Mesendoderm (in vitro differentiated cells): ENCODE measurements around the gene NCBP2L.

ENCODE experiments used
- DNase-seq: peaks from one replicate; pipeline ENCODE4 v3.0.0; 2013
- H2AK5ac ChIP-seq: 2 replicates; pipeline ENCODE4 v1.6.1; 2013; ENCODE audit warnings: low read length, inconsistent platforms
- H2BK120ac ChIP-seq: 2 replicates; pipeline ENCODE4 v1.6.1; 2013; ENCODE audit warnings: low read depth, mild to moderate bottlenecking, low read length, moderate library complexity, mixed read lengths
- H2BK15ac ChIP-seq: replicated peaks from 2 replicates; pipeline ENCODE4 v1.6.1; 2013; ENCODE audit warnings: low read depth, mild to moderate bottlenecking, moderate library complexity
- H2BK5ac ChIP-seq: 2 replicates; pipeline ENCODE4 v1.6.1; 2013; ENCODE audit warnings: low read length, inconsistent platforms
- H3K18ac ChIP-seq: 2 replicates; pipeline ENCODE4 v1.6.1; 2013; ENCODE audit warnings: mild to moderate bottlenecking, low read length, mixed read lengths
- H3K23ac ChIP-seq: one replicate; pipeline ENCODE4 v1.6.1; 2013; ENCODE audit warnings: low read length
- H3K27ac ChIP-seq: 2 replicates; pipeline ENCODE4 v1.5.1; 2013; ENCODE audit warnings: low read depth, mild to moderate bottlenecking, inconsistent platforms, low read length, moderate library complexity
- H3K27me3 ChIP-seq: 2 replicates; pipeline ENCODE4 v1.6.1; 2013; ENCODE audit warnings: low read length, control low read depth, mild to moderate bottlenecking, inconsistent platforms; ENCODE audit not compliant: insufficient read depth, poor library complexity
- H3K36me3 ChIP-seq: 2 replicates; pipeline ENCODE4 v1.6.1; 2013; ENCODE audit warnings: low read length, inconsistent platforms; ENCODE audit not compliant: control insufficient read depth, insufficient read depth
- H3K4ac ChIP-seq: one replicate; pipeline ENCODE4 v1.6.1; 2013; ENCODE audit warnings: low read depth, mild to moderate bottlenecking, low read length, moderate library complexity
- H3K4me1 ChIP-seq: 2 replicates; pipeline ENCODE4 v1.6.1; 2013; ENCODE audit warnings: low read depth, low read length, inconsistent platforms; ENCODE audit not compliant: control insufficient read depth
- H3K4me2 ChIP-seq: 2 replicates; pipeline ENCODE4 v1.6.1; 2013; ENCODE audit warnings: low read length
- H3K4me3 ChIP-seq: 2 replicates; pipeline ENCODE4 v1.5.1; 2013; ENCODE audit warnings: mild to moderate bottlenecking, low read length
- H3K56ac ChIP-seq: one replicate; pipeline ENCODE4 v1.6.1; 2013; ENCODE audit warnings: low read length
- H3K79me1 ChIP-seq: 2 replicates; pipeline ENCODE4 v1.6.1; 2013; ENCODE audit warnings: low read length, inconsistent platforms
- H3K79me2 ChIP-seq: 2 replicates; pipeline ENCODE4 v1.6.1; 2013; ENCODE audit warnings: mild to moderate bottlenecking, low read length; ENCODE audit not compliant: control insufficient read depth, insufficient read depth
- H3K9ac ChIP-seq: 2 replicates; pipeline ENCODE4 v1.6.1; 2013; ENCODE audit warnings: low read length, inconsistent platforms
- H4K5ac ChIP-seq: one replicate; pipeline ENCODE4 v1.6.1; 2013; ENCODE audit warnings: low read length
- H4K8ac ChIP-seq: one replicate; pipeline ENCODE4 v1.6.1; 2013; ENCODE audit warnings: low read depth, mild to moderate bottlenecking, control low read depth, low read length, moderate library complexity
- WGBS: extraction: QIAGEN DNeasy Blood & Tissue Kit; methylation state at CpG from one replicate; pipeline ENCODE4 v1.1.7; 2013; ENCODE audit warnings: low lambda C conversion rate, missing lambda C conversion rate; ENCODE audit not compliant: insufficient coverage; ENCODE audit errors: extremely low coverage; 5-methylcytosine and 5-hydroxymethylcytosine counted together

NCBP2L gene

DNA sequence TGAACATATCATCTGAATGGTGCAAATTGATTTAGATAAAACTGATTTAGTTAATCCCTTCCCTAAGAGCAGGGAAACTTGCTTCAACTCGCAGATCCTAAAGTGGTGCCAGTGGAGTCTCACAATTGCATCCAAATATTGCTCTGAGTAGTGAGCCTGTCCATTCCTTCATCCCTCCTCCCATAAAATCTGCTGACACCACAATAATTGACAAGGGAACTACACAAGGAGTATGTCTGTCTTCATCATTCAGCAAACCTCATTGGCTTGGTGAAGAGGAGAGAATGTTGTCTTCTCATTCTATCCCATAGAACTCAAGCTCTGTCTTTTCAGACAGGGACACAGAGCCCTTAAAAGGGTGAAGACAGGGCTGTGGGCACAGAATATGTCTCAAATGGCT, 52.3 kb downstream of the NCBP2L start:
- no CpG with 5 or more reads among the region's 1 CpG for WGBS
- Histone ChIP-seq H4K8ac (no peak overlapping the region), H3K79me2 (no peaks in the 10 kb centered on the region), H4K5ac (no peak overlapping the region), H3K56ac (no peak overlapping the region), H3K36me3 (no peaks in the 10 kb centered on the region), H3K27me3 (no peaks in the 10 kb centered on the region), H3K18ac (no peak overlapping the region), H3K9ac (no peak overlapping the region), H2BK5ac (no peak overlapping the region), H2BK15ac (no peak overlapping the region), H3K23ac (no peak overlapping the region), H3K4me3 (no peak overlapping the region), H2BK120ac (no peak overlapping the region), H3K4me2 (no peak overlapping the region), H3K79me1 (no peaks in the 10 kb centered on the region), H3K4me1 (no peaks in the 10 kb centered on the region), H3K27ac (no peak overlapping the region), H2AK5ac (no peak overlapping the region), H3K4ac (no peak overlapping the region)
- no peak for DNase-seq

DNA sequence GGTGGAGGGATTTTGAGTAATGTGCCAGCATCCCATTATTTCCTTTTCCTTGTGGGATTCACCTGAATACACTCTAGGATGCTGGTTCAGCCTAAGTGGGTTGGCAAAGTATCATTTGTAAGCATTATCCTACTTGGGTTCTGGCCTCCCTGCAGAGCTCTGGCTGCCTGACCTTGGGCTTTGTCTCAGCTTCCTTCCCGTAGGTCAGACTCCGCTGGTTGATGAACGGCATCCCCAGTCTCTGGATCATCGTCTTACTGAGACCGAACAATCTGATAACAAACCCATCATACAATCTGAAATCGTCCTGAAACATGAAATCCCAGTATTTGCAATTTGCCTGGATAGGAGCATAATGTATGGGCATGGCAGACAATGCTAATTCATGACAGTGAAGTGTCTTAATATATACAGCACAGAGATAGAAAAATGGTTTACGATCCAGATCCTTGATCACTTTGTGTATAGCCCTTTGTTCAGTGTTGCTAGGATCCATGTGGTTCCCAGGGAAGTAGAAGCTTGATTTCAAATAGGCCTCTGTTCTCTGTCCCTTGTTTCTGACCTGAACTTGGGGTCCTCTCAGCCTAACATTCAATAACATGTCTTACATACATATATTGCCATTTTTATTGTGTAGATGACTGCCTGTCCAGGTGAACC, 53.7 kb downstream of the NCBP2L start:
- Histone ChIP-seq H3K23ac (no peak overlapping the region), H3K36me3 (no peaks in the 10 kb centered on the region), H3K4me2 (no peak overlapping the region), H3K9ac (no peak overlapping the region), H2BK120ac (no peak overlapping the region), H2AK5ac (no peak overlapping the region), H2BK15ac (no peak overlapping the region), H3K79me1 (no peaks in the 10 kb centered on the region), H3K56ac (no peak overlapping the region), H3K79me2 (no peaks in the 10 kb centered on the region), H3K4me1 (no peaks in the 10 kb centered on the region), H3K27ac (no peak overlapping the region), H3K4ac (no peak overlapping the region), H3K18ac (no peak overlapping the region), H4K8ac (no peak overlapping the region), H3K27me3 (no peaks in the 10 kb centered on the region), H4K5ac (no peak overlapping the region), H2BK5ac (no peak overlapping the region), H3K4me3 (no peak overlapping the region)
- DNase-seq, result no peak
- WGBS, result no CpG with 5 or more reads among the region's 7 CpGs

DNA sequence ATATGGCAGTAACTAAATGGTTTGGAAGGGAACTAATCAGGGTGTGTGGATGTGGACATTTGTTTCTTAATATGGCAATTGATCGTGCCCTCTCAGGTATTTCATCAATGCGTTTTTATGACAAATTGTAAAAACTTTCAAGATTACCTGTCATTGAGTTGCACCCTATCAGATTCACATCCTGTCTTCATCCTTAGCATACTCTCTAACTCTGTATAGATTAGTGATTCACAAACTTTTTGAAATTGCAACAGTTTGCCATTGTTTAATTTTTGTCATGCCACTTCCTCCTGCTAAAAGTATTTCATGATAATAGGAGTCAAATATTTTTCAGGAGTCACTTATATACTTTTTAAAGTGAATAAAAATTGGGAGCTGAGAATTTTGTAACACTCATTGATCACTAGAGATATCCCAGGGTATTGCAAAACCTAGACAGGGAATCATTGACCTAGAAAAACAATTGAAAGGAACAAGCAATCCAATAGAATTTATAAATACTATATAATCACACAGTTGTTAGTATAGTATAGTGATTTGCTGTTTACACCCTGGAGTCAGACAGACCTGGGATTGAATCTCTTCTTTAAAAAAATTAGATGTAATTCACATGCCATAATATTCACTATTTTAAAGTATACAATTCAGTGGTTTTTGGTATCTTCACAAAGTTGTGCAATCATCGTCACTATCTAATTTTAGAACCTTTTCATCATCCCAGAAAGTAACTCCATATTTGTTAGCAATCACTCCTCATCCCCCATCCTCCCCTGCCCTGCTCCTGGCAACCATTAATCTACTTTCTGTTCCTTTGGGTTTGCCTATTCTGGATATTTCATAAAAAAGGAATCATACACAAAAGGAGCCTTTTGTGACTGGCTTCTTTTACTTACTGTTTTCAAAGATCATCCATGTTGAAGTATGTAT, 57.0 kb downstream of the NCBP2L start:
- no peak overlapping the region for H2BK120ac ChIP-seq
- H3K4me1 ChIP-seq, result no peaks in the 10 kb centered on the region
- no peak overlapping the region for H3K4me2 ChIP-seq
- WGBS, result no CpG with 5 or more reads among the region's 3 CpGs
- no peak overlapping the region for H3K23ac ChIP-seq
- no peak overlapping the region for H3K27ac ChIP-seq
- H4K8ac ChIP-seq, result no peak overlapping the region
- H3K4me3 ChIP-seq, result no peak overlapping the region
- H3K79me2 ChIP-seq, result no peaks in the 10 kb centered on the region
- H3K79me1 ChIP-seq, result no peaks in the 10 kb centered on the region
- no peak overlapping the region for H3K9ac ChIP-seq
- H3K18ac ChIP-seq, result no peak overlapping the region
- H2BK5ac ChIP-seq, result no peak overlapping the region
- H3K27me3 ChIP-seq, result no peaks in the 10 kb centered on the region
- no peak overlapping the region for H3K4ac ChIP-seq
- no peak overlapping the region for H4K5ac ChIP-seq
- H3K36me3 ChIP-seq, result no peaks in the 10 kb centered on the region
- DNase-seq, result no peak
- H3K56ac ChIP-seq, result no peak overlapping the region
- no peak overlapping the region for H2AK5ac ChIP-seq
- H2BK15ac ChIP-seq, result no peak overlapping the region

DNA sequence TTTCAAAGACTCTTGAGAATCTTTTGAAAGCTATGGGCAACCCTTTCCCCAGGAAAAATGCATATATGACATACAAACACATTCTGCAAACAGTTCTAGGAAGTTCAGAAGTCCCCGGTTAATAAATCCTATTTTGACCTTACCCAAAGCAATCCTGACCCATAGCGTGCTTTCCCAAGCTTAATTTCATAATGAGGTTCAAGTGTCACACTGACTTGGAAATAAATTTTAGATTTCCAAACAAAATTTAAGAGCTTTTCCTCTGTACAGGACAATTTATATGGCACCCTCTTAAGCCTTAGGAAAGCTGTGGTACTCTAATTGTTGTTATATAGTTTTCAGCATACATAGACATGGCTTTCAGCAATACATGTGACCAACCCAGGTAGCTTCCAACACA, 59.4 kb downstream of the NCBP2L start:
- Histone ChIP-seq H3K79me2 (no peaks in the 10 kb centered on the region), H3K79me1 (no peaks in the 10 kb centered on the region), H3K4me3 (no peak overlapping the region), H2BK5ac (no peak overlapping the region), H3K4me1 (no peaks in the 10 kb centered on the region), H3K56ac (no peak overlapping the region), H2BK15ac (no peak overlapping the region), H3K27me3 (no peaks in the 10 kb centered on the region), H4K5ac (no peak overlapping the region), H2BK120ac (no peak overlapping the region), H3K9ac (no peak overlapping the region), H3K18ac (no peak overlapping the region), H3K27ac (no peak overlapping the region), H2AK5ac (no peak overlapping the region), H3K4me2 (no peak overlapping the region), H3K4ac (no peak overlapping the region), H3K23ac (no peak overlapping the region), H4K8ac (no peak overlapping the region), H3K36me3 (no peaks in the 10 kb centered on the region)
- no peak for DNase-seq
- no CpG with 5 or more reads among the region's 2 CpGs for WGBS

DNA sequence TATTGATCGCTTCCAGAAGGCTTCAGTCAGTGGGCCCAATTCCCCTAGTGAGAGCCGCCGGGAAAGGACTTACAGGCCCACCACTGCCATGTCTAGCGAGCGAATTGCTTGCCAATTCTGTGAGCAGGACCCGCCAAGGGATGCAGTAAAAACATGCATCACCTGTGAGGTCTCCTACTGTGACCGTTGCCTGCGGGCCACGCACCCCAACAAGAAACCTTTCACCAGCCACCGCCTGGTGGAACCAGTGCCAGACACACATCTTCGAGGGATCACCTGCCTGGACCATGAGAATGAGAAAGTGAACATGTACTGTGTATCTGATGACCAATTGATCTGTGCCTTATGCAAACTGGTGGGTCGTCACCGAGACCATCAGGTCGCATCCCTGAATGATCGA, 63.4 kb downstream of the NCBP2L start:
- no CpG with 5 or more reads among the region's 15 CpGs for WGBS
- H3K4ac ChIP-seq, result no peak overlapping the region
- no peak overlapping the region for H3K56ac ChIP-seq
- H3K4me1 ChIP-seq, result no peaks in the 10 kb centered on the region
- no peak overlapping the region for H2AK5ac ChIP-seq
- no peaks in the 10 kb centered on the region for H3K36me3 ChIP-seq
- no peak overlapping the region for H4K5ac ChIP-seq
- H2BK120ac ChIP-seq, result no peak overlapping the region
- no peak overlapping the region for H4K8ac ChIP-seq
- H3K23ac ChIP-seq, result no peak overlapping the region
- H3K79me1 ChIP-seq, result no peaks in the 10 kb centered on the region
- H3K4me2 ChIP-seq, result no peak overlapping the region
- no peak overlapping the region for H3K4me3 ChIP-seq
- no peak overlapping the region for H2BK5ac ChIP-seq
- no peak for DNase-seq
- no peaks in the 10 kb centered on the region for H3K79me2 ChIP-seq
- no peaks in the 10 kb centered on the region for H3K27me3 ChIP-seq
- H3K27ac ChIP-seq, result no peak overlapping the region
- H2BK15ac ChIP-seq, result no peak overlapping the region
- no peak overlapping the region for H3K18ac ChIP-seq
- H3K9ac ChIP-seq, result no peak overlapping the region
